Fibroblast of skin of scalp (primary cell): Measurements from ENCODE around the gene ADAMTSL2.

Experiments used
- DNase-seq: peaks from one replicate; pipeline ENCODE4 v3.0.0-alpha.2; 2013

The ADAMTSL2 gene

DNA sequence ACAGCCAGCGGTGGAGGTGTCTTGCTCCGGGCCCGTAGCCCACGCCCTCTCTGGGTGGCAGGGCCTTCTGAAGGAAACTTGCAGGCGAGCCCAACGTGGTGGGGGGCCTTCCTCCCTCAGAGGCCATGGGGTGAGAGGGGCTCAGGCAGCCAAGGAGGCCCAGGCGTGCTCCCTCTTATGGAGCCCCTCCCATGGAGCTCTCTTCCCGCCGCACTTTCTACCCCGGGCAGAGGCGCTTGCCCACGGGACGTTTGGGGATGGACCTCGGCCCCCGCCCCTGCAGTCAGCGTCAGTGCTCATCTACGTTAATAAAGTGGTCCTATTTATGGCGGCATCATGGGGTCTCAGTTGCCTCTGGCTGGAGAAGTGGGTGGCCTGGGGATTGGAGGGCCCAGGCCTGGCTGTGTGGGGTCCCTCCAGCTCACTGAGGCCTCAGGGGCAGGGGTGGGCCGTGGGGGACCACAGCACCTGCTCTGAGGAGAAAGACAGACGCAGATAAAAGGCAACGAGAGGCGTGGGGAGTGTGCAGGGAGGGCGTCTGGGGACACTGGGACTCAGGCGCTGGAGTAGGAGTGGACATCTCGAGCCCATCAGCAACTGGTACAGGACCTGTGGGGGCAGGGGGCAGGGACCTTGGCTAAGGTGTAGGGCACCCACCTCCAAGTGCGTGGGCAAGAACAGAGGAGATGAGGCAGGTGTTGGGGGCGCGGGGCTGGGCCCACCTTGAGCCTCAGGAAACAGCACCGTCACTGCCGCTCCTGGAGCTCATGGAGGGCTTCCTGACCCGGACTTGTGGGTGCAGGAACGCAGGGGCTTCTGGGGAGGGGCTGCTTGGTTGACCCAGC lies 40.9 kb downstream of the ADAMTSL2 start:
- no peak for DNase-seq

GRCh38 chr9:133576031-133576874 lies 41.7 kb downstream of the ADAMTSL2 start:
- no peak for DNase-seq

- DNase-seq = no peak
Observed at GRCh38 chr9:133576875-133577736, 42.6 kb downstream of the ADAMTSL2 start.

DNA sequence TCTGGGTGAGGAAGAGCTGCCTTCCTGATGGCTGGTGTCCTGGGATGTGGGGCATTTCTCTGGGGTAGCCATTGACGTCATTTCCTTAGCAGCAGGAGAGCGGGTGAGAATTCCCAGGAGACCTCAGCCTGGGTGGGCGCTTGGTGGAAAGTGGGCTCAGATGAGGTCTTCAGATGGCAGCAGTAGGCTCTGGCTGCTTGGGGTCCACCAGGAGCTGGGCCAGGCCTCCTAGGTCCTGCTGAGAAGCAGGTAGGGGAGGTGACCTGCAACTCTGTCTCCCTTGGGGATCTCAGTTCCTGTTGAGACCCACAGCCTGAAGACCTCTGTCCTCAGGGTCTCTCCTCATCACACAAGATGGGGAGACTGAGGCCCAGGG lies 43.2 kb downstream of the ADAMTSL2 start:
- DNase-seq = no peak

- no peak for DNase-seq
Observed at GRCh38 chr9:133578524-133579441, 44.3 kb downstream of the ADAMTSL2 start.

- no peak for DNase-seq
Observed at GRCh38 chr9:133579601-133580418, 45.3 kb downstream of the ADAMTSL2 start.

DNA sequence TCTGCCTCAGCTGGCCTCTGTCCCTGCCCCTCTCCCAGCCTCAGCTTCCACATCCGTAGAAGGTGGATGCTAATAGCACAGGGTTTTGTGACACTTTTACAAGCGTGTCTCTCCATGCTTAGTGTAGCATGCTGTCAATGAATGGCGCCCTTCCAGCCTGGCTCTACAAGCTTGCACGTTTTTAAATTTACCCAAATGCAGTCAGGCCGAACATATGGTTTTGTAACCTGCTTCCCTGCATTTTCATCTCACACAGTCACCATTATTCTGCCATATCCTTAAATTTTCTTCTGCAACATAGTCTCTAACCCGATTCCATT lies 45.9 kb downstream of the ADAMTSL2 start:
- DNase-seq = no peak

DNA sequence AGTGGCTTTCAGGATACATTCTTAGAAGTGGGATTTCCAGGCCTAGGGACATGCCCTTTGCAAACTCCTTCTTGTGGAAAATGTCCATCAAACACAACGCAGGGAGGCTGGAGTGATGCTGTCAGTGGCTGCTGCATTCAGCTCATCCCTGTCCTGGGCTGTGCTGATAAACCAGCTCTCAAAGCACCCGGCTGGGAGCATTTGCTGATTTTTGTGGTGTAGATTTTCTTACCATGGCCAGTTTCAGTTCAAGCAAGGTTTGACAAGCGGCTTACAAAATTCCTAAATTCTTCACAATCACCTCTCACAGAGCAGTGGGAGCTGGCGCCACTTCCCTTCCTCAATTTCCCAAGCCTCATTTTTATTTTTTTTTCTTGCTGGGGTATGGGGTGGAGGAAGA lies 46.5 kb downstream of the ADAMTSL2 start:
- no peak for DNase-seq

- no peak for DNase-seq
Observed at GRCh38 chr9:133581513-133582343, 47.2 kb downstream of the ADAMTSL2 start.

DNA sequence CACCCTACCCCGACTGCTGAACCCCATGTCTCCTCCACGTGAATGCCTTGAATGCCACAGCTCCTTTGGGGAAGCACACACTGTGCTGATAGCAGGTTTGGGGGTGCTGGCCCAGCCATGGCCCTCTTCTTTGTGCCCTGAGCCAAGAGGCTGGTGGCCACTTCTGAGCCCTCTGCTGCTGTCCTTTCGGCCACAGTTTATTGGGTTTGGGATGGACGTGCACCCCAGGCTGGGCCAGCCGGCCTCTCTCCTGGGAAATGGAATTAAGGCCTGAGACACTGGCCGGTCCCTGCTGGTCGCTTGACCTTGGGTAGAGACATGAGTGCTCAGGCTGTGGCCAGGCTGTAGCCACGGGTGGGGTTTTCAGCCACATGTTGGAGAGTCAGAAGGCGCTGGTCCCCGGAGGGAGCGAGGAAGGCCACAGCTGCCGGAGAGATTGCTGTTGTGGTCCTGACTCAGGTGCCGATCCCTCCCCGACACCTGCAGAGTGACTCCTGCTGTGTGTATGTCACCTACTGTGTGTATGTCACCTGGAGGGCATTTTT lies 48.1 kb downstream of the ADAMTSL2 start:
- DNase-seq = no peak

DNA sequence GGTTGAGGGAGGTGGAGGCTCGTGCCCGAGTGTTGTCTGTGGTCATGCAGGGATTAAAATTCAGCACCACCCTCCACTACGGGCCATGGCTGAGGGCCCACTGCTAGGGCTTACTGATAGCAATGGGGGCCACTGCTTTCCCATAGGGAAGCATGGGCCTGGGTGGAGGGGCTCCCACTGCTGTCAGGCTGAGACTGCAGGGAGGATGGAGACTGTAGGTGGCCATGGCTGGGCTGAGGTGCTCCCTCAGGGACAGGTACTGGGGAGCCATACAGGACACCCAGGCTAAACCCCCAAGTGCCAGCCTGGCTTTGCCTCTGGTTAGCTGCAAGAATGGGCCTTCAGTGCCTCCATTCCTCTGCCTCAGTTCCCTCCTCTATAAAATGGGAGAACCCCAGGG lies 48.6 kb downstream of the ADAMTSL2 start:
- no peak for DNase-seq

- no peak for DNase-seq
Observed at GRCh38 chr9:133583586-133583985, 49.1 kb downstream of the ADAMTSL2 start.

DNA sequence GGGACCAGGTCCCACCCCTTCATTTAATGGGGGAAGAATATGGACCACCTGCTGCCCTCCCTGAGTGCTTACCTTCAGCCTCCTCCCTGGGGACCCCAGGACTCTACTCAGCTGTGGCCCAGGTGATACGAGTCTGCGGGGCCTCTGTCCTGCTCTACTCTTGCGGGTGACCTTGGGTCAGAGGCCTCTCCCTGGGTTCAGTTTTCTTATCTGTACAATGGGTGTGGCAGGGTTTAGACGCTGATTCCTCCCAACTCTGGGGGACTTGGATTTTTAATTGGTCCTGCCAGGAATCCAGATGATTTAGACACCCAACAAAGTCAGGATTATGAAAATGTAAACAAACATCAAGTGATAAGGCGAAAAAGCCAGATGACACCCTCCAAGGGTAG lies 49.7 kb downstream of the ADAMTSL2 start:
- no peak for DNase-seq

DNA sequence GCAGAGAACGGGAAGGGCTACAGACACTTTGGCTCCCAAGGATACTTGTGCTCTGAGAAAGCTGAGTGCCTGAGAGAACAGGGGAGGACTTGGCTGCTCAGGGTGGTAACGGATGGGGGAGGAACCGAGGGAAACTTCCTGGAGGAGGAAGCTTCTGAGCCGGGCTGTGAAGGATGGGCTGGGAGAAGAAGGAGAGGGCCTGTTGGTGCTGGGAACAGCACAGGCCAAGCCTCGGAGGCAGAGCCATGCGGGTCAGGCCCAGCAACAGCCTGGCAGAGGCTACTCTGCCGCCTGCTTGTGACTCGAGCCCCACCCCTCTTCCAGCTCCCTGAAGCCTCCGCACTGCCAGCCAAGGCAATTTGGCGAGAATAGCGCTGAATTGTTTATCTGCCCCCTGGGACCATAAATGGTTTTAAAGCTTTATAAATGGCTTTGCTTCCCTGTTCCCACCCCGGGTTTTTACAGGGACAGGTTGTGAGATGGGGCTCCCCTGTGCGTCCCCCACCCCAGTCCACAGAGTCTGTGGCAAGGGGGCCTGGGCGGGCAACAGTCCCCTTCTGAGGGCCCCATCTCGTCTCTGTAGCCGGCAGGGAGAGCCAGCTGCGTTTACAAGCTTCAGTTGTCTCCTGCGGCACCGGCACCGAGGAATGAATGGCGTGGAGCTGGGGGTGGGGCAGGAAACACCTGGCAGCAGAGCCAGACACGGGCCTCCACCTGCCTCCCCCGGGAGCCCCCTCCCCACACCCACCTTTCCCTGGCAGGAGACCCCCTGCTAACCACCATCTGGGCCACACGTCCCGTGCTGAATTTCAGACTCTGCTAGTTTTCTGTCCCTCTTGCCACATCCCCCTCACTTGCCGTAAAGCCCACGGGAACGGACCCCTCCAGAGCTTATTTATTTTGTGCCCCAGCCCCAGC lies 50.3 kb downstream of the ADAMTSL2 start:
- DNase-seq = no peak

GRCh38 chr9:133585481-133586351 lies 51.2 kb downstream of the ADAMTSL2 start:
- no peak for DNase-seq

DNA sequence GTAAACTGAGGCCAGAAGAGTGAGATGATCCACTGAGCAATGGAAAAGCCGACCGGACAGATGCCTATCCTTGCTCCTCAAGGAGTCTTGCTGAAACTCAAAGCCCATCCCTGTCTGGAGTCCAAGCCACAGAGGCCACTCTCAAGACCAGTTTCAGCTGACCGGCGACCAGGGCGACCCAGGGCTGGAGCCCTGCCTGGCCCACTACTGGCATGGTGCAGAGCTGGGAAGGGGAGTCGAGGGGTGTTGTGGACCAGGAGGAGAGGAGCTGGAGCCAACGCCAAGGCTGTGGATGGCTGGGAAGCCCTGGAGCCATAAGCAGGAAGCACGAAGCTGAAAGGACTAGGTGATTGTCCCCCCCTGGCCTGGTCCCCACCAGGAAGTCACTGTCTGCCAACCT lies 52.5 kb downstream of the ADAMTSL2 start:
- no peak for DNase-seq

GRCh38 chr9:133587466-133587865 lies 53.0 kb downstream of the ADAMTSL2 start:
- no peak for DNase-seq
